K562 (cell line): ENCODE data around the gene SLC6A7. TPM values are rescaled to one million over a fixed set of nuclear protein-coding genes. Genes with fewer than 3 reads are reported as not detected.

ENCODE experiments used
- ATAC-seq: fragments of 200-7000 bp; cut with Tn5 transposase; 3 replicates; pipeline ENCODE4 v1.9.1; 2020; ENCODE audit warnings: moderate library complexity
- BruUV-seq: library from RNA; stranded (reverse); fragments of 400-500 nt; replicated peaks from 2 replicates; lab custom pipeline; 2021; lab: Mats Ljungman, UMichigan
- CTCF ChIA-PET: fragments of 300-600 bp; formaldehyde crosslinking; extraction: SDS; loops from one replicate; lab custom pipeline; 2021; ENCODE audit warnings: low intra/inter-chr PET ratio; lab: Yijun Ruan, JAX
- POLR2A ChIA-PET: fragments of 300-600, 350-650 bp; sonication (Branson Sonifier 250); formaldehyde crosslinking; extraction: SDS; loops from one replicate; lab custom pipeline; 2021; ENCODE audit warnings: antibody characterized with exemption, inconsistent platforms; lab: Yijun Ruan, JAX
- DNase-seq, 4 experiments: peaks; one replicate each; pipeline versions ENCODE4 v3.0.0 to v3.0.0-alpha.2; 2011 to 2018; ENCODE audit warnings: low spot score in 3 of 4, mixed read lengths in 3 of 4; ENCODE audit errors: extremely low read depth in 1 of 4
- FAIRE-seq: peaks from 2 replicates; lab custom pipeline; 2011; peaks lifted over from hg19 to GRCh38; lab: Jason Lieb, UNC
- H2AFZ ChIP-seq: 2 replicates; pipeline ENCODE4 v1.6.0; 2011; ENCODE audit warnings: low read depth, low read length, control low read depth, inconsistent platforms
- H3K27ac ChIP-seq: fragments of 200-600 bp; 3 replicates; pipeline ENCODE4 v1.8.0; 2011; ENCODE audit warnings: low read depth, mild to moderate bottlenecking, control low read depth, inconsistent platforms, low read length, moderate library complexity, mixed read lengths; ENCODE audit errors: extremely low read depth
- H3K27me3 ChIP-seq, 2 experiments: fragments of 300-600 bp in 1 of 2; 2 replicates in 1 of 2; 3 replicates in 1 of 2; pipeline versions ENCODE4 v1.6.0 to v1.8.0; 2011; ENCODE audit warnings: inconsistent platforms in 2 of 2, low read length in 2 of 2, mild to moderate bottlenecking in 1 of 2, mixed read lengths in 1 of 2, moderate library complexity in 1 of 2; ENCODE audit not compliant: control insufficient read depth in 2 of 2, insufficient read depth in 2 of 2
- H3K36me3 ChIP-seq: fragments of 300-600 bp; 3 replicates; pipeline ENCODE4 v1.8.0; 2011; ENCODE audit warnings: mild to moderate bottlenecking, low read length, inconsistent platforms; ENCODE audit not compliant: control insufficient read depth, insufficient read depth
- H3K4me1 ChIP-seq, 2 experiments: fragments of 200-600 bp in 1 of 2; replicated peaks in 1 of 2; 2 replicates in 1 of 2; 3 replicates in 1 of 2; pipeline versions ENCODE4 v1.5.1 to v1.8.0; 2011; ENCODE audit warnings: inconsistent platforms in 2 of 2, low read length in 2 of 2, mild to moderate bottlenecking in 1 of 2, mixed read lengths in 1 of 2, moderate library complexity in 1 of 2; ENCODE audit not compliant: control insufficient read depth in 2 of 2, insufficient read depth in 2 of 2
- H3K4me2 ChIP-seq: 2 replicates; pipeline ENCODE4 v1.6.1; 2011; ENCODE audit warnings: low read length, control low read depth, inconsistent platforms, mixed read lengths; ENCODE audit not compliant: insufficient read depth
- H3K4me3 ChIP-seq: fragments of 200-600 bp; sonication (generic), shearing (Covaris generic); 2 replicates; pipeline ENCODE4 v1.5.1; 2016; ENCODE audit warnings: control low read depth, inconsistent platforms
- H3K79me2 ChIP-seq: fragments of 200-600 bp; 3 replicates; pipeline ENCODE4 v1.8.0; 2011; ENCODE audit warnings: low read length, inconsistent platforms; ENCODE audit not compliant: control insufficient read depth, insufficient read depth
- H3K9ac ChIP-seq, 2 experiments: 2 replicates each; pipeline versions ENCODE4 v1.6.0 to v1.6.1; 2011; ENCODE audit warnings: low read depth in 2 of 2, low read length in 2 of 2, control low read depth in 1 of 2, inconsistent platforms in 1 of 2, mild to moderate bottlenecking in 1 of 2, mixed read lengths in 1 of 2; ENCODE audit not compliant: insufficient read depth in 1 of 2
- H3K9me1 ChIP-seq: one replicate; pipeline ENCODE4 v1.6.0; 2011; ENCODE audit warnings: inconsistent platforms, mild to moderate bottlenecking, low read length, moderate library complexity; ENCODE audit not compliant: control insufficient read depth, insufficient read depth
- H3K9me3 ChIP-seq: replicated peaks from 2 replicates; pipeline ENCODE4 v1.5.1; 2011; ENCODE audit warnings: low read depth, low read length, inconsistent platforms; ENCODE audit not compliant: control insufficient read depth, insufficient read depth
- H4K20me1 ChIP-seq: replicated peaks from 2 replicates; pipeline ENCODE4 v1.6.1; 2011; ENCODE audit warnings: low read length, inconsistent platforms, mixed read lengths; ENCODE audit not compliant: control insufficient read depth, insufficient read depth
- CC2D1A ChIP-seq: fragments of 450-650 bp; IDR thresholded peaks from 2 replicates; pipeline ENCODE4 v1.6.1; 2017; ENCODE audit warnings: mild to moderate bottlenecking
- CREM ChIP-seq: IDR thresholded peaks from 2 replicates; pipeline ENCODE4 v1.6.1; 2014; ENCODE audit warnings: antibody characterized with exemption, low read depth
- DEAF1 ChIP-seq: fragments of 450-650 bp; formaldehyde crosslinking; IDR thresholded peaks from 2 replicates; pipeline ENCODE4 v1.4.0; 2020; ENCODE audit warnings: mild to moderate bottlenecking, moderate library complexity
- ESRRA ChIP-seq: fragments of 450-650 bp; IDR thresholded peaks from 2 replicates; pipeline ENCODE4 v1.6.1; 2014; ENCODE audit warnings: low read depth, mild to moderate bottlenecking, moderate library complexity, borderline replicate concordance
- GTF2B ChIP-seq: IDR thresholded peaks from 2 replicates; pipeline ENCODE4 v1.6.1; 2011; ENCODE audit not compliant: insufficient read length; ENCODE audit errors: extremely low read depth
- MEF2D ChIP-seq: conservative IDR thresholded peaks from 2 replicates; pipeline ENCODE4 v1.6.1; 2016; ENCODE audit warnings: low read depth, missing genetic modification characterization, missing compliant biosample characterization
- STAG1 ChIP-seq: sonication (generic); formaldehyde crosslinking; IDR thresholded peaks from 2 replicates; pipeline ENCODE4 v1.5.0; 2020; ENCODE audit warnings: missing genetic modification reagents, borderline replicate concordance
- TBL1XR1 ChIP-seq, 2 experiments: IDR thresholded peaks; 2 replicates each; pipeline ENCODE4 v1.6.1; 2012; ENCODE audit warnings: improper control_type of control experiment in 2 of 2, low read length in 2 of 2, mild to moderate bottlenecking in 1 of 2
- TFAP4 ChIP-seq: sonication (generic); formaldehyde crosslinking; IDR thresholded peaks from 2 replicates; pipeline ENCODE4 v1.8.0; 2022; ENCODE audit warnings: missing genetic modification reagents, mild to moderate bottlenecking, moderate library complexity, borderline replicate concordance
- XRCC5 ChIP-seq: fragments of 200-400 bp; formaldehyde crosslinking; IDR thresholded peaks from 2 replicates; pipeline ENCODE4 v1.6.1; 2017; ENCODE audit warnings: low read depth, mild to moderate bottlenecking, low read length
- ZNF24 ChIP-seq: fragments of 450-650 bp; IDR thresholded peaks from 2 replicates; pipeline ENCODE4 v1.6.1; 2016
- WGBS: fragments of 100-300 bp; shearing (Covaris generic); methylation state at CpG from one replicate; pipeline ENCODE4 v1.1.6; 2016; ENCODE audit warnings: low coverage, mixed read lengths; ENCODE audit not compliant: insufficient coverage; ENCODE audit errors: missing lambda C conversion rate; 5-methylcytosine and 5-hydroxymethylcytosine counted together
- in situ Hi-C: fragments of 300-500 bp; cut with MboI; formaldehyde crosslinking; loops from 4 replicates; pipeline ENCODE4 v1.15.0; 2018; ENCODE audit warnings: inconsistent platforms, mixed read lengths
- intact Hi-C: fragments of 100-400 bp; cut with micrococcal nuclease; formaldehyde crosslinking; loops from 2 replicates; pipeline ENCODE4 v1.14.2; 2022
- polyA plus RNA-seq, 8 experiments: library from polyadenylated mRNA; depleted of rRNA in 4 of 8; stranded (reverse) in 5 of 8; unstranded in 3 of 8; fragments of >200 nt; fragmentation: Nextera tagmentation in 2 of 8; fragmentation: Illumina TruSeq in 1 of 8; extraction: Ambion mirVana in 2 of 8; extraction: Trizol in 1 of 8; gene quantifications; 2 replicates each; pipeline versions ENCODE4 v1.2.1 to v1.2.3, GENCODE V29; 2011 to 2014; ENCODE audit warnings: inconsistent platforms in 1 of 8, missing spikeins in 1 of 8
- total RNA-seq, 7 experiments: library from RNA; depleted of rRNA in 6 of 7; stranded (reverse); fragments of >200 nt in 6 of 7; fragmentation: Illumina TruSeq in 2 of 7; extraction: Trizol in 2 of 7; gene quantifications; 2 replicates each; pipeline versions ENCODE4 v1.2.1 to v1.2.3, GENCODE V29; 2011 to 2021; ENCODE audit warnings: low replicate concordance in 1 of 7

Gene SLC6A7
- total and polyA plus RNA-seq, 9 of the 15 experiments (the other 6 are each of a cell fraction or from before 2014, with no cell fraction given) = not detected

- H3K9ac ChIP-seq = no peak overlapping the region
- in situ Hi-C loops (loop anchor here (10.0 kb wide), 1 partner anchor 583 kb away; no protein-coding TSS in a partner anchor), intact Hi-C loops (loop anchor here (1.0 to 5.0 kb wide), 5 partner anchors 57 to 381 kb away; no protein-coding TSS in a partner anchor)
- H3K36me3 ChIP-seq = no peaks in the 10 kb centered on the region
- H2AFZ ChIP-seq = no peak overlapping the region; the same call in 1 of the 2 replicates
- ATAC-seq = peak; percentile 97
- ChIA-PET POLR2A (interaction anchor here (0.7 to 1.2 kb wide), 2 partner anchors 192 to 213 kb away, joined by 3 read pairs; no protein-coding TSS in a partner anchor), CTCF (interaction anchor here (0.6 to 4.1 kb wide), 8 partner anchors 40 to 581 kb away, joined by 3 to 36 read pairs (median 5); no protein-coding TSS in a partner anchor)
- H4K20me1 ChIP-seq = peaks cover 8% of the 10 kb centered on the region; the same call in 1 of the 2 replicates
- DNase-seq = peak; percentile 82 to 89 (median 88)
- peaks cover 13 to 34% of the 10 kb centered on the region in 2 experiments; a peak in 4 of 5 replicates for H3K27me3 ChIP-seq
- peak; percentile 96 for FAIRE-seq
- BruUV-seq = no TSS peak
- no peaks in the 10 kb centered on the region for H3K9me1 ChIP-seq
- H3K27ac ChIP-seq = no peak overlapping the region
- H3K4me2 ChIP-seq = no peak overlapping the region
- no peaks in the 10 kb centered on the region for H3K79me2 ChIP-seq
- H3K4me1 ChIP-seq = peaks cover 3 to 4% of the 10 kb centered on the region in 2 experiments; a peak in 3 of 5 replicates
- no peaks in the 10 kb centered on the region for H3K9me3 ChIP-seq
- H3K4me3 ChIP-seq = no peak overlapping the region
- WGBS = 6% methylated on average over 10 of the region's 10 CpGs
- peak; percentile 42; the same call in 1 of the 2 replicates for TF ChIP-seq CREM
- TF ChIP-seq GTF2B = no peak
- peak; percentile 80; the same call in 1 of the 2 replicates for TF ChIP-seq STAG1 (CRISPR knock-in tag)
- TF ChIP-seq ZNF24 = 0 out of 2 replicates have a peak, but pooled peaks have one; percentile 21
- TF ChIP-seq XRCC5 = peak; percentile 46; the same call in 1 of the 2 replicates
- TF ChIP-seq CC2D1A = 0 out of 2 replicates have a peak, but pooled peaks have one; percentile 38
- peak; percentile 45; the same call in 1 of the 2 replicates for TF ChIP-seq ESRRA
- TF ChIP-seq TFAP4 = peak; percentile 3; the same call in 1 of the 2 replicates
- no peak for TF ChIP-seq TBL1XR1 (IDR thresholded peaks at IDR 0.05; ENCODE audit: low read length in 2 of 2)
- no peak for TF ChIP-seq MEF2D (tag)
- TF ChIP-seq DEAF1 (CRISPR knock-in tag) = peak; percentile 95
Measured at GRCh38 chr5:150217873-150218692, 28.2 kb downstream of the SLC6A7 start.
